GM19468 (cell line): ENCODE measurements around the gene VPS13D.

Experiments
- ATAC-seq: cut with Tn5 transposase; IDR thresholded peaks from one replicate; pipeline ENCODE4 v1.9.1; 2021; ENCODE audit warnings: mild to moderate bottlenecking, moderate library complexity, moderate number of reproducible peaks; ENCODE audit not compliant: unreplicated experiment; ENCODE audit errors: extremely low read depth

Gene VPS13D, protein sequence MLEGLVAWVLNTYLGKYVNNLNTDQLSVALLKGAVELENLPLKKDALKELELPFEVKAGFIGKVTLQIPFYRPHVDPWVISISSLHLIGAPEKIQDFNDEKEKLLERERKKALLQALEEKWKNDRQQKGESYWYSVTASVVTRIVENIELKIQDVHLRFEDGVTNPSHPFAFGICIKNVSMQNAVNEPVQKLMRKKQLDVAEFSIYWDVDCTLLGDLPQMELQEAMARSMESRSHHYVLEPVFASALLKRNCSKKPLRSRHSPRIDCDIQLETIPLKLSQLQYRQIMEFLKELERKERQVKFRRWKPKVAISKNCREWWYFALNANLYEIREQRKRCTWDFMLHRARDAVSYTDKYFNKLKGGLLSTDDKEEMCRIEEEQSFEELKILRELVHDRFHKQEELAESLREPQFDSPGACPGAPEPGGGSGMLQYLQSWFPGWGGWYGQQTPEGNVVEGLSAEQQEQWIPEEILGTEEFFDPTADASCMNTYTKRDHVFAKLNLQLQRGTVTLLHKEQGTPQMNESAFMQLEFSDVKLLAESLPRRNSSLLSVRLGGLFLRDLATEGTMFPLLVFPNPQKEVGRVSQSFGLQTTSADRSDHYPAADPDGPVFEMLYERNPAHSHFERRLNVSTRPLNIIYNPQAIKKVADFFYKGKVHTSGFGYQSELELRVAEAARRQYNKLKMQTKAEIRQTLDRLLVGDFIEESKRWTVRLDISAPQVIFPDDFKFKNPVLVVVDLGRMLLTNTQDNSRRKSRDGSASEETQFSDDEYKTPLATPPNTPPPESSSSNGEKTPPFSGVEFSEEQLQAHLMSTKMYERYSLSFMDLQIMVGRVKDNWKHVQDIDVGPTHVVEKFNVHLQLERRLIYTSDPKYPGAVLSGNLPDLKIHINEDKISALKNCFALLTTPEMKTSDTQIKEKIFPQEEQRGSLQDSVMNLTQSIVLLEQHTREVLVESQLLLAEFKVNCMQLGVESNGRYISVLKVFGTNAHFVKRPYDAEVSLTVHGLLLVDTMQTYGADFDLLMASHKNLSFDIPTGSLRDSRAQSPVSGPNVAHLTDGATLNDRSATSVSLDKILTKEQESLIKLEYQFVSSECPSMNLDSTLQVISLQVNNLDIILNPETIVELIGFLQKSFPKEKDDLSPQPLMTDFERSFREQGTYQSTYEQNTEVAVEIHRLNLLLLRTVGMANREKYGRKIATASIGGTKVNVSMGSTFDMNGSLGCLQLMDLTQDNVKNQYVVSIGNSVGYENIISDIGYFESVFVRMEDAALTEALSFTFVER (N-terminal part only)

GRCh38 chr1:12229835-12230548, at the start of gene VPS13D:
TSS of gene VPS13D (plus strand) at chr1:12230030. CDS start at chr1:12234267, 4,237 bp downstream.
- peak; percentile 42 for ATAC-seq

- ATAC-seq: no peak
These were observed 49.5 kb upstream of the VPS13D start for GRCh38 chr1:12180315-12180714.

DNA sequence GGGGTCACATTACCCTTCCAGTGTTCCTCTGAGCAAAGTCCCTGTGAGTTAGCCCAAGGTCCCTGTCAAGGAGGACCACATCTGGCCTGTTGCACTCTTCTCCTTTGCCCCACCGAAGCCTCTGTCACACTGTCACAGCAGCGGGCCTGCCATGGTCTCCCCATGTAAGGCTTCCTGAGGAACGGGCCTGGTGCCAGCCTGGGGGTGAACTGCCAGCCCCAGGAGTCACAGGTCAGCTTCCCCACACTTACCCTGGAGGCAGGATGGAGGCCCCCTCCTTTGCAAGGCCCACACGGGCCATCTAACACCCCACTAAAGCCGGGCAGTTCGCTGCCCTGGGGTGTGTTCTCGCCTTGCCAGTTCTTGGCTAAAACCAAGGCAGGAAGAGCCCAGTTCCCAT, 48.9 kb upstream of the VPS13D start:
- ATAC-seq: no peak

GRCh38 chr1:12181568-12181967, 48.3 kb upstream of the VPS13D start:
- no peak for ATAC-seq

- ATAC-seq: no peak
These were observed 47.3 kb upstream of the VPS13D start for GRCh38 chr1:12182410-12182984.

GRCh38 chr1:12183095-12183794, 46.6 kb upstream of the VPS13D start:
- ATAC-seq: no peak

DNA sequence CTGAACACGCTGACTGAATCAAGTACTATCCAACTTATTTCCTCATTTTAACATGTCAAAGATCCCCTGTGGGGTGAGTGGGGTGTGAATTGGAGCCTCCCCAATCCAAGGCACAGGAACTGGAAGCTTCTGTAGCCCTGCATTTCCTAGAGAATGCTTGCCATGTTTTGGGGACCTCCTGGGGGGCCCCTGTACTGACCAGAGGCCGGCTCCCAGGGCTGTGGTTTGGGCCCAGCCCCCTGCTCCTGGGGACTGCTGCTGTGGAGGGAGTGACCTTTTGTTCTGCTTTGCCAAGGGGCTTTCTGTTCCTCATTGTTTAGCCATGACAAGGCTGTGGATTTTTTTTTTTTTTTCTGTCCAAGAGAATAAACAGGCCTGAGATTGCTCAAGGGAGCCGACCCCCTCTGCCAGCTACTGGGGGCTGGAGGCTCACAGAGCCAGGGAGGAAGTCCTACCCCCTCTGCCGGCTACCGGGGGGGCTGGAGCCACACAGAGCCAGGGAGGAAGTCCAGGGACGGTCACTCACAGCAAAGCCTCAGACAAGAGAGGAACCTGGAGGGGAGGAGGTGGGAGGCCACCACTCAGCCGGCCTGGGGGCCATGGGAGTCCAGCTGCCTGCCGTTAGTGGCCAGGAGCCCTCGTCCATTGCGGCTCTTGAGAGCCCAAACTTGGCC, 45.7 kb upstream of the VPS13D start:
- no peak for ATAC-seq

DNA sequence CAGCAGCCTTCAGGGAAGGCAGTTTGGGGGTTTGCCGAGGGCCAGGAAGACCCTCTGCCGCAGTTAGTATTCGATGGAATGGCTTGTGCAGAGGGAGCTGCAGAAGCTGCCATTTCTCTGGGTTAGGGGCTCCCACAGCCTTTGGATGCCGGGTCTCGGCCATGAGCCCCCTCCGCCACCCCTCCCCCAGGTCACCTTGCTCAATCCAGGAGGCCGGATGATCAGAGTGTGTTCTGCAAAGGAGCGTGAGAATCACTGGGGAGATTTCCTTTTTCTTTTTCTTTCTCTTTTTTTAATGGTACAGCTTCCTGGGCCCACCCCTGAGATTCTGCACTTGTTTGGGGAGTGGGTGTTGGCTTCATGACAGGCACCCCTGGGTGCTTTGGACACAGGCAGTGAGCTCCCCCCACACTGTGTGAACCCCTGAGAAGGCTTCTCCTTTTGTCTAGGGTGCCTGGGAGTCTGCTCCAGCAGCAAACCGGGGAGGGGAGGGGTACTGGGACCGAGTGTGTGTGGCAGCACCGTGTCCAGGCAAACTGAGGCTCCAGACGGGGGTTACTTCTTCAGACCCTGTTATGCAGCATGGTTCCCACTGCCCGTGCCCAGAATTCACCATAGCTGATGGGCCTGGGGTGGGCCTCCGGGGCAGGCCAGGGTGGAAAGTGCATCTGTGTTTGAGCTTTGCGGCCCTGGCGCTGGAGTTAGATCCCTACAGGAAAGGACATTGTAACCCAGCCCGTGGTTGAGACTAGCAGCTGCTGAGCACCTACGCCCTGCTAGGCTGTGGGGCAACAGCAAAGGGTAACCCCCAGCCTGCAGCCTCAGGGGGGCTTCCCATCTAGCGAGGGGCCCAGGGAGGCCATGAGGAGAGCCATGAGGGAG, 44.6 kb upstream of the VPS13D start:
- ATAC-seq: no peak

DNA sequence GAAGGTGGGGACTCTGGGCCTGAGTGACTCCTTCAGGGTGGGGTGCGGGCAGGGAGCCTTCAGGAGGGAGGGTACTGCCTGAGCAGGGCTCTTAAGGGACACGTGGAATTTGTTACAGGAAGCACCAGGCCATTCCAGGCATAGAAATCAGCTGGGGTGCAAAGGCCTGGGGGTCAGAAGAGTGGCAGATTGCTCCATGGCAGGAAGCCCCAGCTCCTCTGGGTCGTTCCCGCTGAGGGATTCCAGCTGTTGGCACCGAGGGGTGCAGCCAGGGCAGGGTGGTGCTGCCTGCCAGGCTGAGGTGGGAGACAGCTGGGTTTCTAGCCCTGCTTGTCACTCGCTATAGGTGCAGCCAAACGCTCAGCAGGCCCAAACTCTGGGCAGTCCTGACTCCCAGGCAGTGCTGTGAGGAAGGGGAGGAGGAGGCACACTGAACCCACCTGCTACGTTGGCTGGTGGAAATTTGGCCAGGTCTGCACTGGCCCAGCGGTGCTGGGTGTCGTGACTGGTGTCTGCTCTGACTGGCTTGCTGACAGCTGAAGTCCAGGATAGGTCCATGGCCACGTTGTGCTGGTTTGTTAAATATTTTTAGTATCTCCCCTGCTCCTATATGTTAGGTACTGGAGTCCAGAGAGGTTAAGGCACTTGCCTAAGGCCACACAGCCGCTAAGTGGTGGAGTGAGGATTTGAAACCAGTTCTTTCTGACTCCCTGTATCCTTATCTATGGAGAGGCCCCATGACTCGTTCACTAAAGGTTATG, 43.7 kb upstream of the VPS13D start:
- no peak for ATAC-seq

DNA sequence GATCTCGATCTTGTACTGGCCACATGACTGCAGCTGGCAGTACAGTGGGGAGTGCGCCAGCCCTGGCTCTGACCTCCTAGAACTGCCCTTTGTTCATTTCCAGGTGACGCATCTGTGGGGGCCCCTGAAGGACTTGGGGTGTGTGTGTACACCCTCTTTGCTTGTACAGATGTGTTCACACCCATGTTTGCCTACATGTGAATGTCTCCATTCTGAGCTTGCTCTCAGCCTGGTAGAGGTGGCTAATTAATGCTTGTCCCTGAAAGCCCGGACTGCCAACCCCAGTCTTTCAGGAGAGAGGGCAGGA, 43.2 kb upstream of the VPS13D start:
- no peak for ATAC-seq

DNA sequence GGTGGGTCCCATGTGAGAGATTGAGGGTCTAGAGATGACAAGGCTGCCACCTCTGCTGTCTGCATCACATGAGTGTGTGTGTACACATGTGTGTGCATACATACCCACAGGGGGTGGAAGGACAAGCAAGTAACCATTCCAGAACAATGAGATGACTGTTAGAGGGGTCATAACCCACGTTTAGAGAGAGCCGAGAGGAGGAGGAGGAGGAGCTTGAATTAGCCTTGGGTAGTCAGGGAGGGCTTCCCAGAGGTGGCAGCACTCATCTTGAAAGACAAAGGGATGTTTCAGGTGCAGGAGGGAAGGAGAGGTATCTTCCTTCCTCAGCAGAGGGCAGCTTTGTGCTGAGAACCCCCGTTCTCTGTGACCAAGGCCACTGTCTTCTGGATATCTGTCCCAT, 41.7 kb upstream of the VPS13D start:
- no peak for ATAC-seq

DNA sequence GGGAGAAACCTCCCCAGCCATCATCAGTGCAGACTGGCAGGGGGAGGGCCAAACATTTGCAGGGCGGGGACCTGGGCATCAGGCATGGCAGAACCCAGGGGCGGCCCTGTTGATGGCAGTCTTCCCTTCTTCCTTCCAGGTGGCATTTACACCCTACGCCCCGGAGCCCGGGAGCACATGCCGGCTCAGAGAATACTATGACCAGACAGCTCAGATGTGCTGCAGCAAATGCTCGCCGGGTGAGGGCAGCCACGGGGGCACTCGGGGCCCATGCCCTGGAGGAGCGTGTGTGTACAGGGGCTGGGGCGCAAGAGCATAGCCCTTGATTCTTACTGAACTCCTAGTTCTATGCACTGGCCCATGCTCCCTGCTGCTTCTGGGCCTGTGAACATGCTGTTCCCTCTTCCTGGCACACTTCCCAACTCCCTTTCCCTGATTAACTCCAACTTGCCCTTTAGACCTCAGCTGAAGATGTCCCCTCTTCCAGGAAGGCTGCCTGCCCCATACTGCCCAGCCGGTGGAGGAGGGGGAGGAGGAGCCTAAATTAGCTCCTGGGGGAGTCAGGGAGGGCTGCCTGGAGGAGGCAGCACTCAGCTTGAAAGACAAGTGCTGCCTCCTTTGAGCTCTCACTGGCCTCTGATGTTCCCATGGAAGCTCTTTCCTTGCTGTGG, 41.0 kb upstream of the VPS13D start:
- ATAC-seq: no peak

GRCh38 chr1:12189328-12189682, 40.5 kb upstream of the VPS13D start:
- ATAC-seq: no peak

DNA sequence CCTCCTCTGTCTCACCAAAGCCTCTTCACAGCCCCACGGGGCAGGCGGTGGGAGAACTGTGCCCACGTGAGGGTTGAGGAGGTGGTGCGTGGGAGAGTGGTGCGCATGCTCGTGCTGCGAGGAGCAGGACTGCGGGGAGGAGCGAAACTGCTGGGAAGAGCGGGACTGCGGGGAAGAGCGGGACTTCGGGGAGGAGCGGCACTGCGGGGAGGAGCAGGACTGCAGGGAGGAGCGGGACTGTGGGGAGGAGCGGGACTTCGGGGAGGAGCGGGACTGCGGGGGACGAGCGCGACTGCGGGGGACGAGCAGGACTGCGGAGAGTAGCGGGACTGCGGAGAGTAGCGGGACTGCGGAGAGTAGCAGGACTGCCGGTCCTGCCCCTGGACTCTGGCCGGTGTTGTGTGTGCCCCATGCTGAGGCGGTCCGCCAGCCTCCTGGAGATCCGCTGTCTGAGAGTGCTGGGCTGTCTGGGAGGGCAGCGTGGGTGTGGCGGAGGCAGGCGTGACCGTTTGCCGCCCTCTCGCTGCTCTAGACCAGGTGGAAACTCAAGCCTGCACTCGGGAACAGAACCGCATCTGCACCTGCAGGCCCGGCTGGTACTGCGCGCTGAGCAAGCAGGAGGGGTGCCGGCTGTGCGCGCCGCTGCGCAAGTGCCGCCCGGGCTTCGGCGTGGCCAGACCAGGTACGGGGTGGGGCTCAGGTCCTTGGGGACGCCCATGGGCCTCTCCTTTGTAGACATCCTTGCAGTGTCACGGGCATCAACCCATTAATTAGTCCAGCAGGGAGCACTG, 38.4 kb upstream of the VPS13D start:
- no peak for ATAC-seq

DNA sequence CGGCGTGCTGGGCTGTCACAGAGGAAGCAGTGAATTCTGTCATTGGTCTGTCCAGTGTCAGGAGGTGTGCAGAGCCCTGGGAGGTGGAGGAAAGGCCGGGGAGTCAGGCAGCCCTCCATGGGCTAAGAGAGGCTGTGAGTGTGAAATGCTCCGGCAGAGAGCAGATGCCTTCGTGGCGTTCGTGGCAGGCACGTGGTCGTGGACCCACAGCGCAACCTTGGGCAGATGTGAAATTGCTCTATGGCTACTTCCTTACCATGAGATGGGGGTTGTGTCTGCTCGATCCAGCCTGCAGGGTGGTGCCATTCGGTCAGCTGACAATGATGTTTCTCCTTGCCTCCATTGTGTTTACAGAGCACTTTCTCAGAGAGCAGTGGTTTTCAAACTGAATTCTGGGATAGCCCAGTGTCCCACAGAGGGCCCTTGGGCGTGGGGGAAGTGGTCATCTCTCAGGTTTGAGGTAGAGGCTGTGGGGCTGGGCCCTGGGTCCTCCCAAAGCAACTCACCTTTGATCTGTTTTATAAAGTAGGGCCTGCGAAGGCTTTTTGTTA, 35.1 kb upstream of the VPS13D start:
- no peak for ATAC-seq
